ENCODE measurements around the gene PKN1. TPM values are rescaled to one million over a fixed set of nuclear protein-coding genes. Genes with fewer than 3 reads are reported as not detected.

The PKN1 gene
- total and polyA plus RNA-seq, 2 of the 13 experiments (the other 11 are each of a cell fraction or from before 2014, with no cell fraction given), result 45.7 to 54.5 TPM

DNA sequence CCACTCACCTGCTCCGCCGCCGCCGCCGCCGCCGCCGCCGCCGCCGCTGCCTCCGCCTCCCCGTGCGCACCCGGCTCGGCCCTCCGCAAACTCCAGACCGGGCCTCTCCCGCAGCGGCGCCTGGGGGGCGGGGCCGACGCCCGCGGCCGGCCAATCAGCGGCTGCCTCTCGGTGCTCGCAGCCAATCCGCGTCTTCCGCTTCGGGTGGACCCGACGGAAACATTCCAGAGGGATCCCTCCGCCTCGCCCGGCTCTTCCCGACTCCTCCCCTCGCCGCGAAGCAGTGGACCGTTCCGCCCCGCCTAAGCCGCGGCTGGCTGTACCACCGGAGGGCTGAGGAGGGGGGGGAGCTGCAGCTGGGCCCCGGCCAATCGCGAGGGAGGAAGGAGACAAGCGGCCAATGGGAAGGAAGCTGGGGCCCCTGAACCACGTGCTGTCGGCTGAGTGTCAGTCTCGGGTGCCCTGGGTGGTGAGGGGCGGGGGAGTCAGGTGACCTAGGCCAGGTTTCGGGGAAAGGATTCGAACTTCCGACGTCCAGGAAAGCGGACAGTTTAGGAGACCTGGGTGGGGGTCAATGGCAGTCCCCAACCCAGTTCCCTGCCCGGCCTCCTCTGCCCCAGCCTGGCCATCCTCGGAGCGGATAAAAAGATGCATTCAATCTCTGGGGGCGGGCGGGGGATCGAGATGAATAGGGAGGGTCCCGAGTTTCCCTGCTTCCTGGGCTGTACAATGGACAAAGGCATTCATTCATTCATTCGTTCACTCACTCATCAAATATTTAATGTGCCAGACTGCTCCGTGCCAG is 63.1 kb downstream of the PKN1 start, which contains the start of gene GIPC1 (continued):
- peak; percentile 45; the same call in 1 of the 2 replicates for TF ChIP-seq ZNF790 (CRISPR knock-in tag; IDR thresholded peaks at IDR 0.05; ENCODE audit: borderline replicate concordance)
- TF ChIP-seq, protein P1, sequence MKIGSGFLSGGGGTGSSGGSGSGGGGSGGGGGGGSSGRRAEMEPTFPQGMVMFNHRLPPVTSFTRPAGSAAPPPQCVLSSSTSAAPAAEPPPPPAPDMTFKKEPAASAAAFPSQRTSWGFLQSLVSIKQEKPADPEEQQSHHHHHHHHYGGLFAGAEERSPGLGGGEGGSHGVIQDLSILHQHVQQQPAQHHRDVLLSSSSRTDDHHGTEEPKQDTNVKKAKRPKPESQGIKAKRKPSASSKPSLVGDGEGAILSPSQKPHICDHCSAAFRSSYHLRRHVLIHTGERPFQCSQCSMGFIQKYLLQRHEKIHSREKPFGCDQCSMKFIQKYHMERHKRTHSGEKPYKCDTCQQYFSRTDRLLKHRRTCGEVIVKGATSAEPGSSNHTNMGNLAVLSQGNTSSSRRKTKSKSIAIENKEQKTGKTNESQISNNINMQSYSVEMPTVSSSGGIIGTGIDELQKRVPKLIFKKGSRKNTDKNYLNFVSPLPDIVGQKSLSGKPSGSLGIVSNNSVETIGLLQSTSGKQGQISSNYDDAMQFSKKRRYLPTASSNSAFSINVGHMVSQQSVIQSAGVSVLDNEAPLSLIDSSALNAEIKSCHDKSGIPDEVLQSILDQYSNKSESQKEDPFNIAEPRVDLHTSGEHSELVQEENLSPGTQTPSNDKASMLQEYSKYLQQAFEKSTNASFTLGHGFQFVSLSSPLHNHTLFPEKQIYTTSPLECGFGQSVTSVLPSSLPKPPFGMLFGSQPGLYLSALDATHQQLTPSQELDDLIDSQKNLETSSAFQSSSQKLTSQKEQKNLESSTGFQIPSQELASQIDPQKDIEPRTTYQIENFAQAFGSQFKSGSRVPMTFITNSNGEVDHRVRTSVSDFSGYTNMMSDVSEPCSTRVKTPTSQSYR (CRISPR knock-in tag; IDR thresholded peaks at IDR 0.05; ENCODE audit: borderline replicate concordance), result no peak
- TF ChIP-seq SAP130 (CRISPR knock-in tag; IDR thresholded peaks at IDR 0.05; ENCODE audit: low read depth), result peak; percentile 92
- TF ChIP-seq, protein P2, sequence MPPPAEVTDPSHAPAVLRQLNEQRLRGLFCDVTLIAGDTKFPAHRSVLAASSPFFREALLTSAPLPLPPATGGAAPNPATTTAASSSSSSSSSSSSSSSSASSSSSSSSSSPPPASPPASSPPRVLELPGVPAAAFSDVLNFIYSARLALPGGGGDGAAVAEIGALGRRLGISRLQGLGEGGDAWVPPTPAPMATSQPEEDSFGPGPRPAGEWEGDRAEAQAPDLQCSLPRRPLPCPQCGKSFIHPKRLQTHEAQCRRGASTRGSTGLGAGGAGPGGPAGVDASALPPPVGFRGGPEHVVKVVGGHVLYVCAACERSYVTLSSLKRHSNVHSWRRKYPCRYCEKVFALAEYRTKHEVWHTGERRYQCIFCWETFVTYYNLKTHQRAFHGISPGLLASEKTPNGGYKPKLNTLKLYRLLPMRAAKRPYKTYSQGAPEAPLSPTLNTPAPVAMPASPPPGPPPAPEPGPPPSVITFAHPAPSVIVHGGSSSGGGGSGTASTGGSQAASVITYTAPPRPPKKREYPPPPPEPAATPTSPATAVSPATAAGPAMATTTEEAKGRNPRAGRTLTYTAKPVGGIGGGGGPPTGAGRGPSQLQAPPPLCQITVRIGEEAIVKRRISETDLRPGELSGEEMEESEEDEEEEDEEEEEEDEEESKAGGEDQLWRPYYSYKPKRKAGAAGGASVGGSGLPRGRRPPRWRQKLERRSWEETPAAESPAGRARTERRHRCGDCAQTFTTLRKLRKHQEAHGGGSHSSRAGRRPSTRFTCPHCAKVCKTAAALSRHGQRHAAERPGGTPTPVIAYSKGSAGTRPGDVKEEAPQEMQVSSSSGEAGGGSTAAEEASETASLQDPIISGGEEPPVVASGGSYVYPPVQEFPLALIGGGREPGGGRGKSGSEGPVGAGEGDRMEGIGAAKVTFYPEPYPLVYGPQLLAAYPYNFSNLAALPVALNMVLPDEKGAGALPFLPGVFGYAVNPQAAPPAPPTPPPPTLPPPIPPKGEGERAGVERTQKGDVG (CRISPR knock-in tag; IDR thresholded peaks at IDR 0.05; ENCODE audit: borderline replicate concordance), result 0 out of 2 replicates have a peak, but pooled peaks have one; percentile 57
- TF ChIP-seq SIN3A (IDR thresholded peaks at IDR 0.05; ENCODE audit: borderline replicate concordance, low read depth, low read length), result 0 out of 2 replicates have a peak, but pooled peaks have one; percentile 21
- peak; percentile 69; the same call in 1 of the 2 replicates for TF ChIP-seq ZNF33B (CRISPR knock-in tag; IDR thresholded peaks at IDR 0.05)
- no peak; the same call in 1 of the 2 replicates for TF ChIP-seq CEBPG (CRISPR knock-in tag; IDR thresholded peaks at IDR 0.05)
- TF ChIP-seq HDAC2 (CRISPR knock-in tag; IDR thresholded peaks at IDR 0.05), result peak; percentile 35; the same call in 1 of the 2 replicates
- 0 out of 2 replicates have a peak, but pooled peaks have one; percentile 62 for TF ChIP-seq ZC3H13 (CRISPR knock-in tag; IDR thresholded peaks at IDR 0.05)
- TF ChIP-seq ONECUT2 (CRISPR knock-in tag; IDR thresholded peaks at IDR 0.05), result no peak
- TF ChIP-seq ZNF552 (CRISPR knock-in tag; IDR thresholded peaks at IDR 0.05; ENCODE audit: borderline replicate concordance), result no peak
- TF ChIP-seq YEATS2 (CRISPR knock-in tag; IDR thresholded peaks at IDR 0.05; ENCODE audit: borderline replicate concordance), result peak; percentile 85; the same call in 1 of the 2 replicates
- TF ChIP-seq ZNF652 (CRISPR knock-in tag; IDR thresholded peaks at IDR 0.05; ENCODE audit: borderline replicate concordance, low read depth), result no peak
- peak; percentile 79; the same call in 1 of the 2 replicates for TF ChIP-seq CHCHD3 (CRISPR knock-in tag; IDR thresholded peaks at IDR 0.05)
- peak; percentile 90 for TF ChIP-seq SP2 (CRISPR knock-in tag; IDR thresholded peaks at IDR 0.05)
- TF ChIP-seq, protein P3, sequence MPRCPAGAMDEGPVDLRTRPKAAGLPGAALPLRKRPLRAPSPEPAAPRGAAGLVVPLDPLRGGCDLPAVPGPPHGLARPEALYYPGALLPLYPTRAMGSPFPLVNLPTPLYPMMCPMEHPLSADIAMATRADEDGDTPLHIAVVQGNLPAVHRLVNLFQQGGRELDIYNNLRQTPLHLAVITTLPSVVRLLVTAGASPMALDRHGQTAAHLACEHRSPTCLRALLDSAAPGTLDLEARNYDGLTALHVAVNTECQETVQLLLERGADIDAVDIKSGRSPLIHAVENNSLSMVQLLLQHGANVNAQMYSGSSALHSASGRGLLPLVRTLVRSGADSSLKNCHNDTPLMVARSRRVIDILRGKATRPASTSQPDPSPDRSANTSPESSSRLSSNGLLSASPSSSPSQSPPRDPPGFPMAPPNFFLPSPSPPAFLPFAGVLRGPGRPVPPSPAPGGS (CRISPR knock-in tag; IDR thresholded peaks at IDR 0.05), result 0 out of 2 replicates have a peak, but pooled peaks have one; percentile 22
- peak; percentile 39; the same call in 1 of the 2 replicates for TF ChIP-seq ZNF292 (CRISPR knock-in tag; IDR thresholded peaks at IDR 0.05; ENCODE audit: borderline replicate concordance, low read depth)
- TF ChIP-seq EHMT2 (IDR thresholded peaks at IDR 0.05; ENCODE audit: borderline replicate concordance, low read depth, low read length), result no peak
- TF ChIP-seq, protein P4, sequence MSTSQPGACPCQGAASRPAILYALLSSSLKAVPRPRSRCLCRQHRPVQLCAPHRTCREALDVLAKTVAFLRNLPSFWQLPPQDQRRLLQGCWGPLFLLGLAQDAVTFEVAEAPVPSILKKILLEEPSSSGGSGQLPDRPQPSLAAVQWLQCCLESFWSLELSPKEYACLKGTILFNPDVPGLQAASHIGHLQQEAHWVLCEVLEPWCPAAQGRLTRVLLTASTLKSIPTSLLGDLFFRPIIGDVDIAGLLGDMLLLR (CRISPR knock-in tag; IDR thresholded peaks at IDR 0.05), result 0 out of 2 replicates have a peak, but pooled peaks have one; percentile 28
- TF ChIP-seq HOXA5 (CRISPR knock-in tag; IDR thresholded peaks at IDR 0.05), result peak; percentile 51; the same call in 1 of the 2 replicates
- peak; percentile 53 for TF ChIP-seq MEIS1 (CRISPR knock-in tag; IDR thresholded peaks at IDR 0.05; ENCODE audit: borderline replicate concordance)

All from HepG2 (cell line).